K562 (cell line): ENCODE data around the gene LDB2. TPM values are rescaled to one million over a fixed set of nuclear protein-coding genes. Genes with fewer than 3 reads are reported as not detected.

Source experiments
- ATAC-seq: fragments of 200-7000 bp; cut with Tn5 transposase; 3 replicates; pipeline ENCODE4 v1.9.1; 2020; ENCODE audit warnings: moderate library complexity
- BruUV-seq: library from RNA; stranded (reverse); fragments of 400-500 nt; replicated peaks from 2 replicates; lab custom pipeline; 2021; lab: Mats Ljungman, UMichigan
- CTCF ChIA-PET: fragments of 300-600 bp; formaldehyde crosslinking; extraction: SDS; loops from one replicate; lab custom pipeline; 2021; ENCODE audit warnings: low intra/inter-chr PET ratio; lab: Yijun Ruan, JAX
- POLR2A ChIA-PET: fragments of 300-600, 350-650 bp; sonication (Branson Sonifier 250); formaldehyde crosslinking; extraction: SDS; loops from one replicate; lab custom pipeline; 2021; ENCODE audit warnings: antibody characterized with exemption, inconsistent platforms; lab: Yijun Ruan, JAX
- DNase-seq, 4 experiments: peaks; one replicate each; pipeline versions ENCODE4 v3.0.0 to v3.0.0-alpha.2; 2011 to 2018; ENCODE audit warnings: low spot score in 3 of 4, mixed read lengths in 3 of 4; ENCODE audit errors: extremely low read depth in 1 of 4
- FAIRE-seq: peaks from 2 replicates; lab custom pipeline; 2011; peaks lifted over from hg19 to GRCh38; lab: Jason Lieb, UNC
- H2AFZ ChIP-seq: 2 replicates; pipeline ENCODE4 v1.6.0; 2011; ENCODE audit warnings: low read depth, low read length, control low read depth, inconsistent platforms
- H3K27ac ChIP-seq: fragments of 200-600 bp; 3 replicates; pipeline ENCODE4 v1.8.0; 2011; ENCODE audit warnings: low read depth, mild to moderate bottlenecking, control low read depth, inconsistent platforms, low read length, moderate library complexity, mixed read lengths; ENCODE audit errors: extremely low read depth
- H3K27me3 ChIP-seq, 2 experiments: fragments of 300-600 bp in 1 of 2; 2 replicates in 1 of 2; 3 replicates in 1 of 2; pipeline versions ENCODE4 v1.6.0 to v1.8.0; 2011; ENCODE audit warnings: inconsistent platforms in 2 of 2, low read length in 2 of 2, mild to moderate bottlenecking in 1 of 2, mixed read lengths in 1 of 2, moderate library complexity in 1 of 2; ENCODE audit not compliant: control insufficient read depth in 2 of 2, insufficient read depth in 2 of 2
- H3K36me3 ChIP-seq: fragments of 300-600 bp; 3 replicates; pipeline ENCODE4 v1.8.0; 2011; ENCODE audit warnings: mild to moderate bottlenecking, low read length, inconsistent platforms; ENCODE audit not compliant: control insufficient read depth, insufficient read depth
- H3K4me1 ChIP-seq, 2 experiments: fragments of 200-600 bp in 1 of 2; replicated peaks in 1 of 2; 2 replicates in 1 of 2; 3 replicates in 1 of 2; pipeline versions ENCODE4 v1.5.1 to v1.8.0; 2011; ENCODE audit warnings: inconsistent platforms in 2 of 2, low read length in 2 of 2, mild to moderate bottlenecking in 1 of 2, mixed read lengths in 1 of 2, moderate library complexity in 1 of 2; ENCODE audit not compliant: control insufficient read depth in 2 of 2, insufficient read depth in 2 of 2
- H3K4me2 ChIP-seq: 2 replicates; pipeline ENCODE4 v1.6.1; 2011; ENCODE audit warnings: low read length, control low read depth, inconsistent platforms, mixed read lengths; ENCODE audit not compliant: insufficient read depth
- H3K4me3 ChIP-seq: fragments of 200-600 bp; sonication (generic), shearing (Covaris generic); 2 replicates; pipeline ENCODE4 v1.5.1; 2016; ENCODE audit warnings: control low read depth, inconsistent platforms
- H3K79me2 ChIP-seq: fragments of 200-600 bp; 3 replicates; pipeline ENCODE4 v1.8.0; 2011; ENCODE audit warnings: low read length, inconsistent platforms; ENCODE audit not compliant: control insufficient read depth, insufficient read depth
- H3K9ac ChIP-seq, 2 experiments: 2 replicates each; pipeline versions ENCODE4 v1.6.0 to v1.6.1; 2011; ENCODE audit warnings: low read depth in 2 of 2, low read length in 2 of 2, control low read depth in 1 of 2, inconsistent platforms in 1 of 2, mild to moderate bottlenecking in 1 of 2, mixed read lengths in 1 of 2; ENCODE audit not compliant: insufficient read depth in 1 of 2
- H3K9me1 ChIP-seq: one replicate; pipeline ENCODE4 v1.6.0; 2011; ENCODE audit warnings: inconsistent platforms, mild to moderate bottlenecking, low read length, moderate library complexity; ENCODE audit not compliant: control insufficient read depth, insufficient read depth
- H3K9me3 ChIP-seq: replicated peaks from 2 replicates; pipeline ENCODE4 v1.5.1; 2011; ENCODE audit warnings: low read depth, low read length, inconsistent platforms; ENCODE audit not compliant: control insufficient read depth, insufficient read depth
- H4K20me1 ChIP-seq: replicated peaks from 2 replicates; pipeline ENCODE4 v1.6.1; 2011; ENCODE audit warnings: low read length, inconsistent platforms, mixed read lengths; ENCODE audit not compliant: control insufficient read depth, insufficient read depth
- ARNT ChIP-seq, 2 experiments: fragments of 450-650 bp; IDR thresholded peaks; 2 replicates each; pipeline ENCODE4 v1.6.1; 2016; ENCODE audit warnings: mild to moderate bottlenecking in 1 of 2
- ATF4 ChIP-seq: fragments of 450-650 bp; formaldehyde crosslinking; IDR thresholded peaks from 2 replicates; pipeline ENCODE4 v1.4.0; 2022; ENCODE audit warnings: mild to moderate bottlenecking, moderate library complexity
- KLF6 ChIP-seq: fragments of 250-450 bp; sonication (Bioruptor Pico); IDR thresholded peaks from 2 replicates; pipeline ENCODE4 v1.4.0; 2020; ENCODE audit warnings: mild to moderate bottlenecking, moderate library complexity, borderline replicate concordance
- RERE ChIP-seq: sonication (generic); formaldehyde crosslinking; IDR thresholded peaks from 2 replicates; pipeline ENCODE4 v1.8.0; 2023; ENCODE audit warnings: missing genetic modification reagents, mild to moderate bottlenecking, borderline replicate concordance
- STAT5A ChIP-seq: IDR thresholded peaks from 2 replicates; pipeline ENCODE4 v1.6.1; 2012; ENCODE audit warnings: low read length, inconsistent platforms, borderline replicate concordance
- WGBS: fragments of 100-300 bp; shearing (Covaris generic); methylation state at CpG from one replicate; pipeline ENCODE4 v1.1.6; 2016; ENCODE audit warnings: low coverage, mixed read lengths; ENCODE audit not compliant: insufficient coverage; ENCODE audit errors: missing lambda C conversion rate; 5-methylcytosine and 5-hydroxymethylcytosine counted together
- in situ Hi-C: fragments of 300-500 bp; cut with MboI; formaldehyde crosslinking; loops from 4 replicates; pipeline ENCODE4 v1.15.0; 2018; ENCODE audit warnings: inconsistent platforms, mixed read lengths
- intact Hi-C: fragments of 100-400 bp; cut with micrococcal nuclease; formaldehyde crosslinking; loops from 2 replicates; pipeline ENCODE4 v1.14.2; 2022
- polyA plus RNA-seq, 8 experiments: library from polyadenylated mRNA; depleted of rRNA in 4 of 8; stranded (reverse) in 5 of 8; unstranded in 3 of 8; fragments of >200 nt; fragmentation: Nextera tagmentation in 2 of 8; fragmentation: Illumina TruSeq in 1 of 8; extraction: Ambion mirVana in 2 of 8; extraction: Trizol in 1 of 8; gene quantifications; 2 replicates each; pipeline versions ENCODE4 v1.2.1 to v1.2.3, GENCODE V29; 2011 to 2014; ENCODE audit warnings: inconsistent platforms in 1 of 8, missing spikeins in 1 of 8
- total RNA-seq, 7 experiments: library from RNA; depleted of rRNA in 6 of 7; stranded (reverse); fragments of >200 nt in 6 of 7; fragmentation: Illumina TruSeq in 2 of 7; extraction: Trizol in 2 of 7; gene quantifications; 2 replicates each; pipeline versions ENCODE4 v1.2.1 to v1.2.3, GENCODE V29; 2011 to 2021; ENCODE audit warnings: low replicate concordance in 1 of 7

Gene LDB2
- total and polyA plus RNA-seq, 9 of the 15 experiments (the other 6 are each of a cell fraction or from before 2014, with no cell fraction given): 0.10 to 0.20 TPM; not detected in 7

- Histone ChIP-seq H2AFZ (no peak overlapping the region), H3K79me2 (no peaks in the 10 kb centered on the region), H3K9me1 (no peaks in the 10 kb centered on the region), H3K4me3 (no peak overlapping the region), H3K27ac (no peak overlapping the region), H3K4me2 (no peak overlapping the region), H3K4me1 (no peaks in the 10 kb centered on the region), H3K9ac (no peak overlapping the region), H4K20me1 (no peaks in the 10 kb centered on the region), H3K27me3 (no peaks in the 10 kb centered on the region; a peak in 1 of 5 replicates), H3K36me3 (no peaks in the 10 kb centered on the region), H3K9me3 (no peaks in the 10 kb centered on the region)
- DNase-seq (no peak), FAIRE-seq (no peak), ATAC-seq (no peak)
- no TSS peak for BruUV-seq
- intact Hi-C loops: no loop called here
- CTCF ChIA-PET: no interaction called here
- in situ Hi-C loops: no loop called here
- POLR2A ChIA-PET: no interaction called here
- WGBS: 0% methylated on average over 2 of the region's 2 CpGs
- no peak for TF ChIP-seq KLF6 (CRISPR knock-in tag)
- TF ChIP-seq STAT5A: no peak
- TF ChIP-seq RERE (CRISPR knock-in tag): no peak
- TF ChIP-seq ATF4 (CRISPR knock-in tag): no peak
- no peak for TF ChIP-seq ARNT (IDR thresholded peaks at IDR 0.05)
These were observed 46.2 kb downstream of the LDB2 start for GRCh38 chr4:16852228-16852627.
